DLD1 (cell line): ENCODE data around the gene HOTAIR.

ENCODE experiments used
- in situ Hi-C: cut with HindIII; loops from 2 replicates; pipeline ENCODE4 v1.10.0; 2017; ENCODE audit warnings: low sequenced_read_pairs

The HOTAIR gene

GRCh38 chr12:53977596-53978445 lies 3.1 kb upstream of the HOTAIR start:
- in situ Hi-C loops, result no loop called here

DNA sequence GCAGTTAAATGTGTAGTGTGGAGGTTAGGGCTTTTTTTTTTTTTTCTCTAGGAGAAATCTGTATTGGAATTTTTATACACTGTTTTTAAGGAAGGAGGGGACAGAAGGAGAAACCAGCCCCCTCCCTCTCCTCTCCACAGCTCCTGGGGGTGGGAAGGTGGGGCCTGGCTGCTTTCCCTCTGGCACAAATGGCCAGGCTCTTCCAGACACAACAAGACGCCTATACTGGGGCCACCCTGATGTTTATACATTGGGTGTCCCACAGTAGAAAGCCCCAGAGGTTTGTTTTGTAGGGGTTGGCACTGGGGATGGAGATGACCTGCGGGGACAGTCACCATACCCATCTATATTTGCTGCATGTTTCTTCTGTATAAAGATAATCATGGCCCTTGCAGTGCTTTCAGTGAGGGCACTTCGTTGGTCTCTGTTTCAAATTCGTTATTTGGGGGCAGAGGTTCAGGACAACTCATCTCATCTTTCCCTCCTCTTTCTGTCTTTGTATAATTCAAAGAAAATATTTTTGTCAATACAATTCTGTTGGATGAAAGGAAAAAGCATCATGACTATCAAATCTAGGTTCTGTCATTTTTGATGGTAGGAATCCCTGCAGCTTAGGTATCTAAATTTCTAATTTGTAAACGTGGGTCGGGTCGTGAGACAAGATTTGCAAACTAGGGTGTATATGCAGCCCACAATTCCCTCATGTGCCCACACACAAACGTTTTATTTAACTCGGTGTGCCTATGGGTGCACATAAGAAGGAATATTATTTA lies 2.3 kb upstream of the HOTAIR start:
- in situ Hi-C loops, result no loop called here

DNA sequence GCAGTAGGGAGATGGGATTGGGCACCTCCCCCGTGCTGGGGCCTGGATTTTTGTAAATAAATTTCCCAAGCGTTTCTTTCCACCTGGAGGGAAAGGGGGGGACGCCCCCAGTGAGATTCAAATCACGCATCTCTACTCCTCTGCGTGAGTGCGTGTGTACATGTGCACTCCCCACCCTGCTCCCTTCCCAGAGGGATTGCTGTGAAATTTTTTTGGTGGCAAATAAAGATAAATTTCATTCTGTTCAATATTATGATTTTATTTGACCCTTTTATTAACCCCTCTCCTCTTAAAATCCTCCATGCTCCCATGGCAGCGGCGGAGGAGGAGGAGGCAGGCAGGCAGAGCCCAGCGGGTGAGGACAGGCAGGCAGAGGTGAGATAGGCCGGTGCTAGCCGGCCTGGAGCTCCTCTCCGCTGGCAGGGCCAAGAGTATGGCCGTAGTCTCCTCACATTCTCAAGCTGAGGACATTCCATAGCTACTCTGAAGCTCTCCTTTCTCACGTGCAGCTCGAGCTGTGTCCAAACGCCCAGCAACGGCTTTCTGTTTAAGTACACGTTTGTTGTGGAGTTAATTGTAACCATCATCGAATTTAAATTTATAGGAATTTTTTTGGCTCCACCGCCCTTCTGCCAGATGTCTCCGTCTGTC lies 1.5 kb upstream of the HOTAIR start:
- in situ Hi-C loops, result no loop called here

DNA sequence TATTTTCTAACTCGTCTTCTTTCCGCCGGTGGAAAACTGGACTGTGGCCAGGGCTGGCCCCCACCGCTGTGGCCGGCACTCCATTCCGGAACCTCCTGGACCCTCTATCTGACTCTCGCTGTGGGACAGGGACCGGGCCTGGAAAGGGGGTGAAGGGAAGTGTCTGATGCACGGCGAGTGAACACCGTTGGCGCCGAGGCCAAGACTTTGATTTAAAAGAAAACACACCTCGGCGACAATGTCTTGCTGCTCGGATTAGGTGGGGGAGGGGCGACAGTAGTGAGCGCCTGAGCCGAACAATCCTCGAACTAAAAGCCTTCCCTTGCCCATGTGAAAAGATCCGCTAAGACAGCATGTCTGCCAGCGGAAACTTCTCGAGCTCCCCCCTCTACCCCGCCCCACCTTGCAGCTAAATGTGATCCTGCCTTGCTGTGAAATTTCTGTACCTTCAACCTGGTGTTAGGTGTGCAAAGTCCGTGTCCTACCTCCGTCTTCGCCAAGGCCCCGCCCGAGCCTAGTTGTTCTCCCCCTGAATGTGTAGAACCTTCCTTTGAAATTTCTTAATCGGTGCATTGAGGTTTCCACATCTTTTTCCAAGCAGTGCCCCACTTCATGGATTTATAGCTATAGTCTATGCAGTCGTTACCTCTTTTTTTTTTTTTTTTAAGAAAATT lies 862 bp upstream of the HOTAIR start:
- in situ Hi-C loops, result no loop called here

DNA sequence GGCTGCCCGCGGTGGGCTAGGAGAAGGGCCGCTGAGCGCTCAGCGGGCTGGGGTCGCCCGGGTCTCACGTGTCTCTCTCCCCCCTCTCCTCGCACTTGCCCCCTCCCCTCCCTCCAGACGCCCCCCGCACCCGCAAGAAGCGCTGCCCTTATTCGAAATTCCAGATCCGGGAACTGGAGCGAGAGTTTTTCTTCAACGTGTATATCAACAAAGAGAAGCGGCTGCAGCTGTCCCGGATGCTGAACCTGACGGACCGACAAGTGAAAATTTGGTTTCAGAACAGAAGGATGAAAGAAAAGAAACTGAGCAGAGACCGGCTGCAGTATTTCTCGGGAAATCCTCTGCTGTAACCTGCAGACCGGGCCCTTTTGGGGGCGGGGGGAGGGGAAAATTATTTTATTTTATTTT lies 314 bp upstream of the HOTAIR start:
- in situ Hi-C loops, result no loop called here

DNA sequence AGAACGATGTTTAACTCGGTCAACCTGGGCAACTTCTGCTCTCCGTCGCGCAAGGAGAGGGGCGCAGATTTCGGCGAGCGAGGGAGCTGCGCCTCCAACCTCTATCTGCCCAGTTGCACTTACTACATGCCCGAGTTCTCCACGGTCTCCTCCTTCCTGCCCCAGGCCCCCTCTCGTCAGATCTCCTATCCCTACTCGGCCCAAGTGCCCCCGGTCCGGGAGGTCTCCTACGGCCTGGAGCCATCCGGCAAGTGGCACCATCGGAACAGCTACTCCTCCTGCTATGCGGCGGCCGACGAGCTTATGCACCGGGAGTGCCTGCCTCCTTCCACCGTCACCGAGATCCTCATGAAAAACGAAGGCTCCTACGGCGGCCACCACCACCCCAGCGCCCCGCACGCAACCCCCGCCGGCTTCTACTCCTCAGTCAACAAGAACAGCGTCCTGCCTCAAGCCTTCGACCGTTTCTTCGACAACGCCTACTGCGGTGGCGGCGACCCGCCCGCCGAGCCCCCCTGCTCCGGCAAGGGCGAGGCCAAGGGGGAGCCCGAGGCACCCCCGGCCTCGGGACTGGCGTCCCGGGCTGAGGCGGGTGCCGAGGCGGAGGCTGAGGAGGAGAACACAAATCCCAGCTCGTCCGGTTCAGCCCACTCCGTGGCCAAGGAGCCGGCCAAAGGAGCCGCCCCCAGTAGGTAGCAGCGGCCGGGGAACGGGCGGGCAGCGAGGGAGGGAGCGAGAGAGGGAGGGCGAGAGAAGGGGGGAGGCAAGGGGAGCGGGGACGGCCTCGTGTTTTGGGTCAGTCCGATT lies 1.3 kb downstream of the HOTAIR start:
- in situ Hi-C loops, result no loop called here

- in situ Hi-C loops, result no loop called here
Measured at GRCh38 chr12:53972722-53973235, 2.0 kb downstream of the HOTAIR start, which contains the start of gene HOXC11. Gene HOXC11, plus strand, starts transcription at chr12:53973126. Its CDS starts 116 bp downstream, at chr12:53973242.

DNA sequence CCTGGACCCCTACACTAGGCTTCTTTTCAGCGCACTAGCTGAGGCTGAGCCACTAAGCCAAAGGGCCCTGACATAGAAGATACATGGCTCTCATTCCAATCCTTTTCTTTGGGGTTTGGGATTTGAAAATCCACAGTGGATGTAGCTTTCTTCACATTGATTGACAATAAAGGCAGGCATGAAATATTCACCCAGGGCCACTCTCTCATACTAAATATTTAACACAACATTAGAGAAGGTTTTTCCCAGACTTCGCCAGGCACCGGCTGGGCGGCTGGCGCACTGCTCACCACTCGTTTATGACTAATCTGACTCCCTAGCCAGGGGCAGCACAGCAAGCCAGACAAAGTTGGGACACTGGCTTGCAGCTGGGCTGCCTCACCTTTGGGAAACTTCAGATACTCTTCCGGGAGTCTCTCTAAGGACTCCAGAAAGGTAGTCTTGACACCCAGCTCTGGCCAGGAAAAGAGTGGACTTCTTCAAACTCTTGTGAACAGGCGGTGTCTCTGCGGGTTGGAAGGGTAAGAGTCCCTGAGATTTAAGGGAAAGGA lies 2.5 kb downstream of the HOTAIR start:
- in situ Hi-C loops, result no loop called here

- in situ Hi-C loops, result no loop called here
Measured at GRCh38 chr12:53971686-53972085, 3.1 kb downstream of the HOTAIR start.

- in situ Hi-C loops, result no loop called here
Measured at GRCh38 chr12:53971129-53971528, 3.6 kb downstream of the HOTAIR start.

- in situ Hi-C loops, result no loop called here
Measured at GRCh38 chr12:53970451-53970850, 4.3 kb downstream of the HOTAIR start.

DNA sequence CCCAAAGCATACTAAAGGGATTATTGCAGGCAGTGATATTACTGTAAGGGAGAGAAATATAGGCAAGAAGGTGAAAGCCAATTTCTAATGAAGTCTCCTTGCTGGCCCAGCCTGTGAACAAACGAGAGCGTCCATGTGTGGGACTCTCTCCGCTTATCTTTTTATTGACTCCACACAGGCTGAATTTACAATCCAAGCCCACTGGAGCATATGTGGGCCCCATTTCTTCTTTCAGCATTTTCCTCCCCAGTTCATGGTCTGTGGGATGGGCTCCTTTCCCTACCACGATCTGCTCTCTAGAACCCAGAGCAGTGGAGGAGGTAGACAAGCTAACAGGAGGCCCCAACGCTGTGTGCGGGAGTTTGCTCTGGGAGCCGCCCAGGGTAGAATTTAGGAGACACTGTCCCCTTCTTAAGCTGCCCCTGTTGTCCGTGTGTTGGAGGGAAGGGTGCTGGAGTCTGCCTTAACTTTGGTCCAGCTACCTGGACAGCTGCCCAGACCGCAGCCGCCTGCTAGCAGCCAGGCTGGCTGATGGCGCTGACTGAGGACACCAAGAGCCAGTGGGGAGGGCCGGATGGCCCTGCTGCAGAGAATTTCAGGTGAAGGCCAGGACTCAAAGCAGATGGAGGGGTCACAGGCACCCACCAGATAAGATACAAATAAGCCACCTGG lies 5.0 kb downstream of the HOTAIR start:
- in situ Hi-C loops, result no loop called here

- in situ Hi-C loops, result no loop called here
Measured at GRCh38 chr12:53968214-53969127, 6.3 kb downstream of the HOTAIR start.

DNA sequence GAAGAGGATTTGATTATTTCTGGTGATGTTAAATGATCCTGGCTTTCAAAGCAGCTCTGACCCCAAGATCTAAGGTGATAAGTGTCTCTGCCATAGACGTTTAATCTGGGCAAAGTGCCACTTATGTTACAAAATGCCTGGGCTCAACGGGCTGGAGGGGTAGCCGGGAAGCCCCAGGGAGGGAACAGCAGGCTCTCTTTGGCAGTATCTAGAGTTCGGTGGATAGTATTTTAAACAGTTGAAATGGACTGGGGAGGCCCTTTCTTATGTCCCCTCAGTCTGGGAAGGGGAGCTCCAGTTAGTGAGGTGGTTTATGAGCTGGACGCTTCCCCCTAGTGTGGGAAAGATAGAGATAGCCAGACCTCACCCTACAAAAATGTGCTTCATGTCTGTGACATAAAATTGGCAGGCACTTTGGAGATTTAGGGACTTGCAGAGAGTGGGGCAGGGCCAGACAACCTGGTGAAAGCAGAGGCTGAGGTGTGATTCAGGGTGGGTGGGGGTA lies 7.3 kb downstream of the HOTAIR start:
- in situ Hi-C loops, result no loop called here

DNA sequence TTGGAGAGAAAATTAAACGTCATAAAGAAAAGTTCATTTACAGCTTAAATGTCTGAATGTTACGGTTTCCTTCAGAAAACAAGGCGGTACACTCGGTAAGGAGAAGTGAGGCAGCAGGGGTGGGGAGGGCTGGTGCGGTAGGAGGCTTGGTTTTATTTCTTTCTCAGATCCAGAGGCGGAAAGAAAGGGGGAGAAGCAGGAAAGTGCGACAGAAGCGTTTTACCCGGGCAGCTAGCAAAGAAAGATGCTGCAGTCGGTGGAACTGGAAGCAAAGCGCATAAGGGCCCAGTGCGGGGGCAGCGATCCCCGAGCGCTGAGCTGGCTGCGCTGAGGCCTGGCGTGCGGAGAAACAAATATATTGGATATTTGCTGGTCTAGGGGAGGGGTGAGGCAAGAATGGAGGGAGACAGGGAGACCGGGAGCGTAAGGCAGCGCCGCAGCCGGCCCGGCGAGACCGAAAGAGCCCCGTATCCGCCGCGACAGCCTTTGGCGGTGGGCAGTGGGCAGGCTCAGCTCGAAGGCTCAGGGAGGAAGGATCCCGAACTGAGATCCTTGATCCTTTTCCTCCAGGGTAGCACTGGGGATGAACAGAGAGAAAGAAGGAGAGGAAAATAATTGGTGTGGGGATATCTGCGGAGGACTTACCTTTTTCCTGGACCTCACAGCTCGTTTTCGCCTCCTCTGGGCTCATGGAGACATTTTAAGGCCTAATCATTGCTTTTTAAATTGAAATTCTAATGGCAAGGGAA lies 8.2 kb downstream of the HOTAIR start:
- in situ Hi-C loops, result no loop called here

DNA sequence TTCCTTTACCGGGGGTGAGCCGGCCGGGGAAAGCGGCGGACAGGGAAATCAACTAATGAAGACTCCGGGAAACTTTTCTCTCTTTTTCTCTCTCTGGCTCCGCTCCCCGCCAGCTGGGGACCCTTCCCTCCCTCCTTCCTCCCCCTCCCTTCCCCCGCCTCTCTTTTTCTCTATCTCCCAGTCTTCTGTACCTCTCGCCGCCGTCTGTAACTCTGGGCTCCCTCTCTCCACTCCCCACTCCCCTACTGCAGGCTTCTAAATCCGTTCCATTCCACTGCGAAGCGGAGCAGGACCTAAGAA lies 8.7 kb downstream of the HOTAIR start:
- in situ Hi-C loops, result no loop called here
